Middle frontal gyrus (tissue), 1 donor: ENCODE measurements around the gene LRMDA.

Source experiments
- DNase-seq: peaks from one replicate; pipeline ENCODE4 v3.0.0-alpha.2; 2015; ENCODE audit warnings: low spot score; ENCODE audit errors: extremely low spot score

Gene LRMDA

GRCh38 chr10:75860009-75860408, 428.6 kb downstream of the LRMDA start:
- no peak for DNase-seq

GRCh38 chr10:75861582-75861981, 430.2 kb downstream of the LRMDA start:
- no peak for DNase-seq

DNA sequence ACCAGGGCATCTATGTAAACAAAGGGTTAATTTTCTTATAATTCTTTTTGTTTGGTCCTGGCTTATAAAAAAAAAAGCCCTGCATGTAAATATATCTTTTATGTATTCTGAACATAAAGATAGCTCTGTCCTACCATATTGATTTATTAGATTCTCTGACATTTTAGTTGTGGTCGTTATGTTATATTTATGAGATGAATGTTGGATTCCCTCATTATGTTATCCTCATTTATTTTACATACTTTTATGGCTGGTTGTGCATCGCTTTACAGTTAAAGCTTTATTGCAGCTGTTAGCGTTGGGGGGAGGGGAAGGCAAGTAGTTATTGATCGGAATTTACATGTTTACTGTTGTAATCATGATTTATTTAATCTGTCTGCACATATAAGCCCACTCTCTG, 431.5 kb downstream of the LRMDA start:
- no peak for DNase-seq

GRCh38 chr10:75864717-75865116, 433.3 kb downstream of the LRMDA start:
- no peak for DNase-seq

GRCh38 chr10:75865413-75866299, 434.2 kb downstream of the LRMDA start:
- no peak for DNase-seq

DNA sequence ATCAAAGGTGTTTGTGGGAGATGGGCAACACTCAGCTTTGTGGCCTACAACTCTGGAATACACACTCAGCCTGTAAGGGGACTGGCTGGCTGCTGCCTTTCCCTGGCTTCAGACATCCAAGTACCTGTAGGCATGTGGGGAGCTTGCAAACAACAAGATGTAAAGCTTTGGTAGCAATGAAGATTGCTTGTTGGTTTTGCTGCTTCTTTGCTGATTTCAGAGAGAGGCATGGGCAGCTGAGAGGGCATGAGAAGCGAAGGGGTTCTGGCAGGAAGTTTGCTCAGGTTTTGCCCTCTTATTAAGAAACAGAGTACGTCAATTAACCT, 434.8 kb downstream of the LRMDA start:
- no peak for DNase-seq

- DNase-seq = no peak
Measured at GRCh38 chr10:75866731-75867130, 435.3 kb downstream of the LRMDA start.

DNA sequence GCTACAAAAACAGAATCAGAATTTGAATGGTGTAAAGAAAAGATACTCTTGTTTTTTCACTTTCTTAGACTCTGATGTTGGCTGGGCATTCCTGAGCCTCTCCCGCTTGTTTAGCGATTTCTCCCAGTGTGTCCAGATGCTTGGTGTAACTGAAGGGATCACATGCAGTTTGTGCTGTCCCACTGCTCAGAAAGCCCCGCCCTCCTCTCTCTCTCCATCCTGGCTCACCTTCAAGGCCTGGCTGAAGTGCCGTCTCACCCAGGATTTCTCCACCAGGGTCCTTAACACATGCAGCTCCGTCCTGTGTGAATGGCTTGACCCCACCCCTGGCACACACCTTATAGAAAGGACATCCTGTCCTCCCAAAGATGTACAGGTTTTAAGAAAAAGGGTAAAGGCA, 437.1 kb downstream of the LRMDA start:
- DNase-seq = no peak

DNA sequence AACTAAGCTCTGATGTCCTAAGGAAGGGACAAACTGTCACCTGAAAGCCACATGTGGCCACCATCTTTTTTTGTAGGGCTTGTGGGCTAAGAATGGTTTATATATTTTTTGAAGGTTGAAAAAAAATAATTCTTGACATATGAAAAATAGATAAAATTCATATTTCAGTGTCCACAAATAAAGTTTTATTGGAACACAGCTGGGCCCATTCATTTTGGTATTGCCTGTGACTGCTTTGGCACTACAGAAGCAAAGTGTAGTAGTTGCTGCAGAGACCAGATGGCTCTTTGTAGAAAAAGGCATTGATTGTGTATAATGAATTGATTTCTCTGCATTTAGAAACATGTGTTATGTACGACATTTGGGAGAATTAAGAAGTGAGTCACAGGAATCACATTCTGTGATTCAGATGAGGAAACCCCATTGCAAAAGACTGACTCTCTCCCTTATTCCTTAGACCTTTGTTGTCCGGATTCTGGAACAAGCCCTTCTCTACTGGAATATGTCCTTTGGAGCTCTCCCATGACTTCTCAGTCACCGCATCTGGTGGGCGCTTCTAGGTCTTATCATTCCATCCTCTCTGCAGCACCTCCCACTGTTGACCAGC, 438.7 kb downstream of the LRMDA start:
- DNase-seq = no peak

GRCh38 chr10:75875740-75876139, 444.3 kb downstream of the LRMDA start:
- DNase-seq = no peak

GRCh38 chr10:75876710-75877109, 445.3 kb downstream of the LRMDA start:
- DNase-seq = no peak

DNA sequence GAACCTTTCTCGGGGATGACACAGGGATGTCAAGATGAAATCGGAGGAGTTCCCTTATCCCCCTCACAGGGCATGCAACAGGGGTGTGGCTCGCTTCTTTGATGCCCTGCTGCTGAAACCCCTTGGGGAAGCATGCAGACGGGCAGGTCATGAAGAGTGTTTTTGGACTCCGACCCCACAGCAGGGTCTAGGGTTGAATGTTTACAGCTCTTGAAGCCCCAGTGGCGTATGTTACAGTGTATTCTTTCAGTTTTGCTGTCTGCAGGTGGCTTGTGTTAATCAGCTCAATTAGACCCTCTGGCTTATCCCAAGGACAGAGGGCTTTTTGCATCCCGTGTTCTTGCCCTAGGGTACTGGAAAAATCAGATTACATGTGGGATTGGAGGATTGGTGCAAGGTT, 446.5 kb downstream of the LRMDA start:
- no peak for DNase-seq

- DNase-seq = no peak
Measured at GRCh38 chr10:75878586-75878985, 447.2 kb downstream of the LRMDA start.

- DNase-seq = no peak
Measured at GRCh38 chr10:75880031-75880775, 448.8 kb downstream of the LRMDA start.

DNA sequence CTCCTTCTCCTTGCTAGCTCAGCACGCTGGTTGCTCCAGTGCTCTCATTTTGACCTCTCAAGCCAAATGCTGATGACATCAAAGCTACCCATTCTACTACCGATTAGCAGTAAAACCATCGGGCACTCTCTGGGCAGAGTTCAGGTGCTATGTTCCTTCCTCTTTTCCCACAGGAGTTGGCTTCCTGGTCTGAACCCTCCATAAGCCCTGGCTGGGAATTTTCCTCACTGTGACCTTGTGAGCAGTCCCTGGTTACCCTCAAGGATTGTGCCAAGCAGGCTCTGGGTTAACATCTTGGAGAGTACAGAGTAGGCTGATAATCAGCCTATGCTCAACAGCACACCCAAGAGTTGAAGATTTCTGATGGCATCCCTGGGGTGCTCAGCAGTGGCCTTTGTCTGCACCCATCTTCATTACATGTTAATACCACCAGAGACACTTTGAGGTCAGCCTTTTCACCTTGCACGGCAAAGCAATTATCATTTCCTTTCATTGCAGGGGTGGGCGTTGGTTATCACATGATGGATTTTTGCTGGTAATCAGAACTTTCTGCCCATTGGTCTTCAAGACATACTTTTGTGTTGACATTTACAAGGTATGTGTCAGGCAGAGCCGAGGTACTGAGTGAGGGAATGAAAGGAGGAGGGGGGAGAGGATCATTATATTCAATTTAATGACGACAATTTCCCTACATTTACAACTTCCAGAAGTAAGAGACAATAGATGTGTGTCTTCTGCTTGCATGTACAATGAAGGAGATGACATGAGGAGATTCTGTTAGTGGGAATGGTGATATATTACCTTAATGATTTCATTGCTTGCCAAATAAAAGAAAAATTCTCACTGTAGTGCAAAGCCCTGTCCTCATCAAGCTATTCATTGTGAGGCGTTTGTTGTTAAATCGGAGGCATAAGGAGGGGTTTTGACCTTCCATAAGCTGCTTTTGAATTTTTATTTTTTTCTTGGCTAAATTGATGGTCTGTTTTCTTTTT, 452.0 kb downstream of the LRMDA start:
- DNase-seq = no peak

GRCh38 chr10:75884808-75885207, 453.4 kb downstream of the LRMDA start:
- no peak for DNase-seq

- no peak for DNase-seq
Measured at GRCh38 chr10:75887369-75887768, 455.9 kb downstream of the LRMDA start.

DNA sequence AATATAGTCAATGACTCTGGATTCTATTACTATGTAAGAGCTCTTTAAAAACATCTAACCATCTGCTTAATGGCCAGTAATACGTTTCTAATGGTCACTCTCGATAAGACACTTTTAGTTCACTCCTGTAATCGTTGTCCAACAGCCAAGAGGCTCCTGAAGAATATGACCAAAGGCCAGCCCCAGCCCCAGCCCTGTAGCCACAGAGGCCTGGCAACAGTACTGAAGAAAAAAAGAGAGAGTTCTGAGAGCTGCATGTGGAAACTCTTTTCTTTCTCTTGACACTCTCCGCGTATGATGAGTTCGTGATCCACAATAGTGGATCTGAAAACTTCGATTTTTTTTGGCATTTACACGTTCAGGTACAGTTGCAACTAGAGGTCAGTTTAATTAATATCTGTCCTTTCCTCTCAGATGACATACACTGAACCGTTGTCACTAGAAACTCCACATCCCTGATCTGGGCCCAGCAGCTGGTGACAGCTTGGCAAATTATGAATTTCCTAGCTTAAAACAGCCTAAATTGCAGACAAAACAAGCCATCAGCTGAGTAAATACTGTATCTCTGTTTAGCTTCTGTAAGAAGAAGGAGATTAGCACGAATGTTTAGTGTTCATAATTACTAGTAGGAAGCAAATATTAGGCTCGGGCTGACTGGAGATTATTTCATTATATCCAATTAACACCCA, 456.7 kb downstream of the LRMDA start:
- no peak for DNase-seq

GRCh38 chr10:75889051-75889450, 457.6 kb downstream of the LRMDA start:
- DNase-seq = no peak

- DNase-seq = no peak
Measured at GRCh38 chr10:75894761-75895160, 463.3 kb downstream of the LRMDA start.

- DNase-seq = no peak
Measured at GRCh38 chr10:75895259-75895658, 463.8 kb downstream of the LRMDA start.
